Tibial artery (tissue), 4 donors: Measurements from ENCODE around the gene ERO1A.
"Not testable (repeated sequence)": the region's sequence is repeated elsewhere in the genome, so short reads cannot be mapped to it uniquely, and the experiment has no call there.

ENCODE experiments used
- DNase-seq, 2 donors: peaks; one replicate each; pipeline ENCODE4 v3.0.0-alpha.2; 2019
- H3K27ac ChIP-seq, 2 donors: fragments of 200-600 bp; sonication (generic) in 1 of 2; 1 replicate in 1 of 2; 2 replicates in 1 of 2; pipeline ENCODE4 v1.5.1; 2018 to 2019; ENCODE audit warnings: mild to moderate bottlenecking in 1 of 2
- H3K27me3 ChIP-seq, 2 donors: fragments of 200-600 bp; sonication (generic) in 1 of 2; one replicate each; pipeline versions ENCODE4 v1.5.1 to v1.6.0; 2016 to 2019
- H3K36me3 ChIP-seq, 3 donors: fragments of 200-600 bp; sonication (generic) in 2 of 3; one replicate each; pipeline ENCODE4 v1.5.1; 2016 to 2019; ENCODE audit warnings: mild to moderate bottlenecking in 2 of 3
- H3K4me1 ChIP-seq, 4 donors: fragments of 200-600 bp; sonication (generic) in 2 of 4; 1 replicate in 3 of 4; 2 replicates in 1 of 4; pipeline ENCODE4 v1.5.1; 2016 to 2019
- H3K4me3 ChIP-seq, 2 donors: fragments of 200-600 bp; sonication (generic) in 1 of 2; 1 replicate in 1 of 2; 2 replicates in 1 of 2; pipeline ENCODE4 v1.5.1; 2018 to 2019; ENCODE audit warnings: mild to moderate bottlenecking in 2 of 2
- H3K9me3 ChIP-seq, 3 donors: fragments of 200-600 bp; sonication (generic) in 1 of 3; one replicate each; pipeline ENCODE4 v1.5.1; 2016 to 2019
- intact Hi-C: fragments of 100-400 bp; cut with DNase I; formaldehyde crosslinking; loops from one replicate; pipeline ENCODE4 v1.15.0; 2023; ENCODE audit warnings: low total_unique reads
- TF ChIP-seq, protein P1 (sequence below), 2 experiments: fragments of 200-600 bp in 1 of 2; fragments of 450-650 bp in 1 of 2; IDR thresholded peaks; one replicate each; pipeline ENCODE4 v1.5.1; 2017 to 2019; ENCODE audit warnings: antibody characterized with exemption in 2 of 2, mild to moderate bottlenecking in 1 of 2, moderate library complexity in 1 of 2

The ERO1A gene

DNA sequence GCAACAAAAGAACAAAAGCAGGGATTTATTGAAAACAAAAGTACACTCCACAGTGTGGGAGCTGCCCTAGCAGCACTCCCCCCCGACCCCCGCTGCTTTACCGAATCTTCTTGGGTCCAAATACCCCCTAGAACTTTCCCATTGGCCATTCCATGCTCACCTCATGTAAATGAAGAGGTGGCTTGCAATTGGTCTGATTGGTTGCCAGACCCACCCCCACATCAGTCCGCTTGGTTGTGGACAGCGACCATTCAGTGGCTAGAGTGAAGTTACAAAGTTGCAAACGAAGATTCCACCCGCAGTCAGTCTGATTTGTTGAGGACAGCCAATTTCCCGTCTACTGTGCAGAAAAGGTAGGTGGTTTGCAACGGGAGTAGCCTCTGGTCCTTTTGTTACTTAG is 38.5 kb upstream of the ERO1A start:
- Histone ChIP-seq H3K27me3 (no peaks in the 10 kb centered on the region), H3K4me3 (no peak overlapping the region), H3K9me3 (no peaks in the 10 kb centered on the region), H3K27ac (no peak overlapping the region), H3K36me3 (peaks cover 0 to 12% (median 0%) of the 10 kb centered on the region in 3 donors), H3K4me1 (peaks cover 0 to 12% (median 5%) of the 10 kb centered on the region in 4 donors)
- no peak for DNase-seq
- TF ChIP-seq, protein P1, sequence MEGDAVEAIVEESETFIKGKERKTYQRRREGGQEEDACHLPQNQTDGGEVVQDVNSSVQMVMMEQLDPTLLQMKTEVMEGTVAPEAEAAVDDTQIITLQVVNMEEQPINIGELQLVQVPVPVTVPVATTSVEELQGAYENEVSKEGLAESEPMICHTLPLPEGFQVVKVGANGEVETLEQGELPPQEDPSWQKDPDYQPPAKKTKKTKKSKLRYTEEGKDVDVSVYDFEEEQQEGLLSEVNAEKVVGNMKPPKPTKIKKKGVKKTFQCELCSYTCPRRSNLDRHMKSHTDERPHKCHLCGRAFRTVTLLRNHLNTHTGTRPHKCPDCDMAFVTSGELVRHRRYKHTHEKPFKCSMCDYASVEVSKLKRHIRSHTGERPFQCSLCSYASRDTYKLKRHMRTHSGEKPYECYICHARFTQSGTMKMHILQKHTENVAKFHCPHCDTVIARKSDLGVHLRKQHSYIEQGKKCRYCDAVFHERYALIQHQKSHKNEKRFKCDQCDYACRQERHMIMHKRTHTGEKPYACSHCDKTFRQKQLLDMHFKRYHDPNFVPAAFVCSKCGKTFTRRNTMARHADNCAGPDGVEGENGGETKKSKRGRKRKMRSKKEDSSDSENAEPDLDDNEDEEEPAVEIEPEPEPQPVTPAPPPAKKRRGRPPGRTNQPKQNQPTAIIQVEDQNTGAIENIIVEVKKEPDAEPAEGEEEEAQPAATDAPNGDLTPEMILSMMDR (IDR thresholded peaks at IDR 0.05): no peak
- intact Hi-C loops: loop anchor here (5.0 kb wide), 1 partner anchor 58 kb away; the partner anchor contains the start of gene GNPNAT1

DNA sequence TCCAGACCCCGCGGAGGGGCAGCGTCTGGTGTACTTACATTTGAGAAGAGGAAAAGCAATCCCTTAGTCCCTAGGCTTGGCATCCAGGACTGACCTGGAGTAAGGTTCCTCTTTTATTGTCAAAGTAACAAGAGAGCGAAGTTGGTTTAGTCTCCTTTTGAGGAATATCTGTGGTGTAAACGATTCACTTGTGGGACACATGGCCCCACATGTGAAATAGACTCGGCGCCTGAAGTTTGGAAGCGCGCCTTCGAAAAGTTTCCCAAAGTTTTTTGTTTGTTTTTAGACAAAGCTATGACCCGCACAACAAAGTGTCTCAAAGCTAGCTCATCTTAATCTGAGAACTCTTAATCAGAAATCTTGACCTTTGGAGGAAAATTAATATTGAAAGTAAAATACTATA is 35.4 kb upstream of the ERO1A start:
- H3K4me3 ChIP-seq: peak overlapping the region; percentile 89 to 98
- H3K4me1 ChIP-seq: peaks cover 0 to 12% (median 5%) of the 10 kb centered on the region in 4 donors
- intact Hi-C loops: loop anchor here (5.0 kb wide), 1 partner anchor 62 kb away; the partner anchor contains the start of gene GNPNAT1
- TF ChIP-seq, protein P1 (IDR thresholded peaks at IDR 0.05): no peak
- no peak for DNase-seq
- no peaks in the 10 kb centered on the region for H3K27me3 ChIP-seq
- peak overlapping the region; percentile 89 to 91 for H3K27ac ChIP-seq
- H3K9me3 ChIP-seq: no peaks in the 10 kb centered on the region
- peaks cover 6 to 42% (median 13%) of the 10 kb centered on the region in 3 donors for H3K36me3 ChIP-seq

DNA sequence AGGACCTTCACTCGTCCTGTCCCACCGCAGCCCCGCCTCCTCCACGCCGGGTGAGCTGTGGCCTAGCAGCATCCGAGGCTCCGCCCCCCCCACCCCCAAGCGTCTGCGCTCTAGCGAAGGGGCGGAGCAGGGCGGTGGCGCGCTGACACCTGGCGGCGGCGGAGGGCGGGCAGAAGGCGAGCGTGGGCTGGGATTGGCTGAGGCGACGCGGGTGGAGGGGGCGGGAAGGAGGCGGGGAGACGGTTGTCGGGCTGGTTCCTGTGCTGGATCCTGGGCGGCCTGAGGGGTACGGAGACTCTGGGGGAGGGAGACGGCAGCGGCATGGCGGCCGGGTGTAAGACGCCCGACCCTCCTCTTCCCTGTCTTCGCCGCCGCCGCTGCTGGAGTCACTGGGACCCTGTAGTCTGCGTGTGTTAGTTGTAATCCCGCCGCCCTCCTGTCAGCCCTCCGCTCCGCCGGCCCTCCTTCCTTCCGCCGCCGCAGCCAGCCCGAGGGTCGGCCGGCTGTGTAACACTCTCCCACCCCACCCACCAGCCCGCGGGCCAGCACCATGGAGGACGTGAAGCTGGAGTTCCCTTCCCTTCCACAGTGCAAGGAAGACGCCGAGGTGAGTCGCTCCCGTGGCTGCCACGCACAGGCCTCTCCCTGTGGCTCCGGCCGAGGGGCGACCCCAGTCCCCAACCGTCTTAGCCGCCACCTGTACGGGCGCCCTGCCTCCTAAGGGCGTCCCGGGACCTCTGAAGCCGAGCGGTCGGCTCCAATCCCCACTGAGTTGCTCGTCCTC is 34.8 kb upstream of the ERO1A start, which contains the start of gene STYX:
Gene STYX, plus strand, starts transcription at position 242 of the 784 bp plus-strand sequence. Its CDS starts 309 bp downstream, at position 551.
- peaks cover 0 to 10% (median 5%) of the 10 kb centered on the region in 4 donors for H3K4me1 ChIP-seq
- peak within 1 kb of the TSS; percentile 89 to 91 for H3K27ac ChIP-seq
- no peaks in the 10 kb centered on the region for H3K27me3 ChIP-seq
- intact Hi-C loops: loop anchor here (5.0 kb wide), 1 partner anchor 62 kb away; the partner anchor contains the start of gene GNPNAT1
- H3K36me3 ChIP-seq: peaks cover 12 to 48% (median 18%) of the 10 kb centered on the region in 3 donors
- TF ChIP-seq, protein P1 (IDR thresholded peaks at IDR 0.05): peak; percentile 30 to 35
- peak; percentile 99 for DNase-seq
- H3K9me3 ChIP-seq: no peaks in the 10 kb centered on the region
- peak within 1 kb of the TSS; percentile 89 to 98 for H3K4me3 ChIP-seq

DNA sequence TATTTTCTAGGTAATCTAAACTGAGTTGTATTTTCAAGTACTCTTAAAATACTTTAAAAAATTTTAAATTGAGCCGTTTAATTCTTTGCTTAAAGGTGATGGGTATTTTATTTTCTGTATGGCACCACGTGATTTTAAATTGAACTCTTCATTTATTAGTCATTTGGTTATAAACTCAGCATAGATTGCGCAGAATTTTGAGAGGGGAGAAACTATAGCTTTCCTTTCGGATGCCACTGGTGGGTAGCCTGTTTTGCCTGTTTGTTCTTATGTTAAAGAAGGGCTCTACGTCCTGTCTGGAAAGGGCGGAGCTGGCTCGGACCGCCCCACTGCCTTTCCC is 34.2 kb upstream of the ERO1A start:
- no peaks in the 10 kb centered on the region for H3K9me3 ChIP-seq
- H3K27me3 ChIP-seq: no peaks in the 10 kb centered on the region
- H3K27ac ChIP-seq: peak overlapping the region; percentile 89 to 91
- peaks cover 0 to 10% (median 4%) of the 10 kb centered on the region in 4 donors for H3K4me1 ChIP-seq
- peaks cover 17 to 53% (median 24%) of the 10 kb centered on the region in 3 donors for H3K36me3 ChIP-seq
- peak overlapping the region; percentile 89 to 98 for H3K4me3 ChIP-seq
- intact Hi-C loops: no loop called here
- TF ChIP-seq, protein P1 (IDR thresholded peaks at IDR 0.05): no peak
- DNase-seq: no peak

DNA sequence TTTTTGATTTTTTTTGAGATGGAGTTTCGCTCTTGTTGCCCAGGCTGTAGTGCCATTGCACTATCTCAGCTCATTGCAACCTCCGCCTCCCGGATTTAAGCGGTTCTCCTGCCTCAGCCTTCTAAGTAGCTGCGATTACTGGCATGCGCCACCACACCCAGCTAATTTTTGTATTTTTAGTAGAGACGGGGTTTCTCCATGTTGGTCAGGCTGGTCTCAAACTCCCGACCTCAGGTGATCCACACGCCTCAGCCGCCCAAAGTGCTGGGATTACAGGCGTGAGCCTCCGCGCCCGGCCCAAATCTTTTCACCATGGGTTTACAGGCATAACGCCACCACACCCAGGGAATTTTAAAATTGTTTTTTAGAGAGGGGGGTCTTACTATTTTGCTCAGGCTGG is 33.7 kb upstream of the ERO1A start:
- H3K4me3 ChIP-seq, DNase-seq, H3K27me3 ChIP-seq, H3K9me3 ChIP-seq, intact Hi-C loops: not testable (repeated sequence)
- H3K36me3 ChIP-seq: peaks cover 20 to 58% (median 27%) of the 10 kb centered on the region in 3 donors
- peak overlapping the region; percentile 89 to 91 for H3K27ac ChIP-seq
- peaks cover 0 to 10% (median 4%) of the 10 kb centered on the region in 4 donors for H3K4me1 ChIP-seq

DNA sequence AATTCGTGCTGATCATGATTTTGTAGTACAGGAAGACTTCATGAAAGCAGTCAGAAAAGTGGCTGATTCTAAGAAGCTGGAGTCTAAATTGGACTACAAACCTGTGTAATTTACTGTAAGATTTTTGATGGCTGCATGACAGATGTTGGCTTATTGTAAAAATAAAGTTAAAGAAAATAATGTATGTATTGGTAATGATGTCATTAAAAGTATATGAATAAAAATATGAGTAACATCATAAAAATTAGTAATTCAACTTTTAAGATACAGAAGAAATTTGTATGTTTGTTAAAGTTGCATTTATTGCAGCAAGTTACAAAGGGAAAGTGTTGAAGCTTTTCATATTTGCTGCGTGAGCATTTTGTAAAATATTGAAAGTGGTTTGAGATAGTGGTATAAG is 32.2 kb upstream of the ERO1A start:
- H3K4me3 ChIP-seq, intact Hi-C loops: not testable (repeated sequence)
- H3K36me3 ChIP-seq: peaks cover 34 to 61% (median 34%) of the 10 kb centered on the region in 3 donors

More for the DNA sequence above, 32.2 kb upstream of the ERO1A start:
- H3K27me3 ChIP-seq, H3K27ac ChIP-seq, H3K9me3 ChIP-seq, DNase-seq: not testable (repeated sequence)
- peaks cover 0 to 10% (median 4%) of the 10 kb centered on the region in 4 donors for H3K4me1 ChIP-seq
